GM19452 (cell line): Measurements from ENCODE around the gene CUL5.
"Not testable (repeated sequence)": the region's sequence is repeated elsewhere in the genome, so short reads cannot be mapped to it uniquely, and the experiment has no call there.

Source experiments
- ATAC-seq: cut with Tn5 transposase; IDR thresholded peaks from one replicate; pipeline ENCODE4 v1.9.1; 2021; ENCODE audit not compliant: unreplicated experiment

Gene CUL5

DNA sequence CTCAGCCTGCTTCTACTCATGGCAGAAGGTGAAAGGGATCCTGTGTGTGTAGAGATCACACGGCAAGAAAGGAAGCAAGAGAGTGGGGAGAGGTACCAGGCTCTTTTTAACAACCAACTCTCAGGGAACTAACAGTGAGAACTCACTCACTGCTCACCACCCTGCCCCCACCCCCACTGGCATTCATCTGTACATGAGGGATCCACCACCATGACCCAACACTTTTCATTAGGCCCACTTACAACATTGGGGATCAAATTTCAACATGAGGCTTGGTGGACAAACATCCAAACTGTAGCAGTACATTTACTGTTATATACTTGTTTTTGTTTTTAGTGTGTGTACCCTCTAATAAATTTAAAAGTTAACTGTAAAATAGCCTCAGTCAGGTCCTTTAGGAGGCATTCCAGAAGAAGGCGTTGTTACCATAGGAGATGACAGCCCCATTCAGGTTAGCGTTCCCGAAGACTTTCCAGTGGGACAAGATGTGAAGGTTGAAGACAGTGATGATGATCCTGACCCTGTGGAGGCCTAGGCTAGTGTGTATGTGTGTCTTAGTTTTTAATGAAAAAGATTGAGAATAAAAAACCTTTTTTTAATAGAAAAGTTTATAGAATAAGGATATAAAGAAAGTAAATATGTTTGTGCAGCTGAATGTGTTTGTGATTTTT, 11.3 kb downstream of the CUL5 start:
- no peak for ATAC-seq

- peak; percentile 82 for ATAC-seq
Measured at GRCh38 chr11:108025387-108026080, 16.8 kb downstream of the CUL5 start.

GRCh38 chr11:108027057-108027456, 18.4 kb downstream of the CUL5 start:
- no peak for ATAC-seq

GRCh38 chr11:108028822-108029441, 20.2 kb downstream of the CUL5 start:
- ATAC-seq: not testable (repeated sequence)

- not testable (repeated sequence) for ATAC-seq
Measured at GRCh38 chr11:108031604-108032003, 22.9 kb downstream of the CUL5 start.

- no peak for ATAC-seq
Measured at GRCh38 chr11:108032800-108033199, 24.1 kb downstream of the CUL5 start.

DNA sequence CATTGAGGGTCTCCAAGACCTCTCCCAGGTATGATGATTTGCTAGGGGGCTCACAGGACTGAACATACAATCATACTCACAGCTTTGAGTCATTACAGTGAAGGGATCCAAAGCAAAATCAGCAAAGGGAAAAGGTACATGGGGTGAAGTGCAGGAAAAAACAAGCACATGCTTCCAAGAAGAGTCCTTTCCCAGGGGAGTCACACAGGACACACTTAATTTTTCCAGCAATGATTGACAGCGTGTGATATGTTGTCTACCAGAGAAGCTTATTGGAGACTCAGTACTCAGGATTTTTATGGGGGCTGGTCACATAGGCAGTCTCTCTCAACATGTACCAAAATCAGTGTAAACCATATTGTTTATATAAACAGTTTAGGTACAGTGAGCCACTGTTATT, 25.3 kb downstream of the CUL5 start:
- ATAC-seq: no peak

- ATAC-seq: no peak
Measured at GRCh38 chr11:108034952-108035351, 26.3 kb downstream of the CUL5 start.

DNA sequence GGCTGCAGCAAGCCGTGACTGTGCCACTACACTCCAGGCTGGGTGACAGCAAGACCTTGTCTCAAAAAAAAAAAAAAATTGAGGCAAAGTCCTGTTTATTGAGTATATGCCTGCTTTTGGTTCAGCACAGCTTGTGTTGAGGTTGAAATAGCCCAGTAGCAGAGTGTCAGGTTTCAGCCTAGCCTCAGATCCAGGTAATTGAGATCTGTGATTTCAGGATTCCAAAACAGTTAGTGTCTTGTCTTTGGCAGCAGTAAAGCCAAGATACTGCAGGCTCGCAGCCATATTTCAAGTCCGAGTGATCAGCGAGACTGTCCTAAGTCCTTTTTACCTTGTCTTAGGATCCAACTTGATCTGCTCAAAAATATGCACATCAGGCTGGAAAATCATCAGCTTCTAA, 27.0 kb downstream of the CUL5 start:
- ATAC-seq: no peak

GRCh38 chr11:108037211-108037610, 28.5 kb downstream of the CUL5 start:
- ATAC-seq: no peak

- no peak for ATAC-seq
Measured at GRCh38 chr11:108037636-108038035, 28.9 kb downstream of the CUL5 start.

- ATAC-seq: no peak
Measured at GRCh38 chr11:108048269-108048668, 39.6 kb downstream of the CUL5 start.

DNA sequence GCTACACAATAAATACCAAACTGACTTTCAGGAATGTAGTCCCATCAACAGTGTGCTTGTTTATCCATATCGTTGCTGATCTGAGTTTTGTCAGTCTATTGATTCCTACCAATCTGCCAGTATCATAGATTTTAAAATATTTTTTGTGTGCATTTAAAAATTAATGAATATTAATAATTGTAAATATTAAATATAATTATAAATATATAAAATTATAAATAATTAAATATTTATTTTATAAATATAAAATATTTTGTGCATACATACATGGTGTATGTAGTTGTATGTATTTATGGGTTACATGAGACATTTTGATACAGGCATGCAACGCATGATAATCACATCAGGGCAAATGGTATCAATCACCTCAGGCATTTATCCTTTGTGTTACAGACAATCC, 53.6 kb downstream of the CUL5 start:
- no peak for ATAC-seq

GRCh38 chr11:108063410-108063809, 54.7 kb downstream of the CUL5 start:
- ATAC-seq: no peak

GRCh38 chr11:108069947-108070346, 61.2 kb downstream of the CUL5 start:
- ATAC-seq: peak; percentile 59

- ATAC-seq: no peak
Measured at GRCh38 chr11:108084811-108085210, 76.1 kb downstream of the CUL5 start.

DNA sequence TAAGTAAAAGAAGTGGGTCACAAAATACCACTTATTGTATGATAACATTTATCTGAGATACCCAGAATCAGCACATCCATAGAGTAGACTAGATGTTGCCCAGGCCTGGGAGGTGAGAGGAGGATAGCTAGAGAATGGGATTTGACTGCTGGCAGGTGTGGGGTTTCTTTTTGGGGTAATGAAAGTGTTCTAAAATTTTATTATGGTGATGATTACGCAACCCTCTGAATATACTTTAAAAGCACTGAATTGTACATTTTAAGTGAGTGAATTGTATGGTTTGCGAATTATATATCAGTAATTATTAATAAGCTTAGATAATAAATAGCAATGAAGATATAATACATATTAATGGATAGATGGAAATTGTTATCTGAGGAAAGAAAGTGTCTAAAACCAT, 77.0 kb downstream of the CUL5 start:
- no peak for ATAC-seq

DNA sequence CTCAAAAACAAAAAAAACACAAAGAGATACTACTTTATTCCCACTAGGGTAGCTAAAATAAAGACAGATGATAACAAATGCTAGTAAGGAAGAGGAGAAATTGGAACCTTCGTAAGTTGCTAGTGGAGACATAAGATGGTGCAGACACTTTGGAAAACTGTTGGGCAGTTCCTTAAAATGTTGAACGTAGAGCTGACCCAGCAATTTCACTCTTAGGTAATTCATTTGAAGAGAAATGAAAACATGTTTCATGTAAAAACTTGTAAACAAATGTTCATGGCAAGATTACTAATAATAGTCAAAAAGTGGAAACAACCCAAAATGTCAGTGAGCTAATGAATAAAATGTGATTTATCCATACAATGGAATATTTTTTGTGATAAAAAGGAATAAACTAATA, 83.4 kb downstream of the CUL5 start:
- ATAC-seq: no peak

DNA sequence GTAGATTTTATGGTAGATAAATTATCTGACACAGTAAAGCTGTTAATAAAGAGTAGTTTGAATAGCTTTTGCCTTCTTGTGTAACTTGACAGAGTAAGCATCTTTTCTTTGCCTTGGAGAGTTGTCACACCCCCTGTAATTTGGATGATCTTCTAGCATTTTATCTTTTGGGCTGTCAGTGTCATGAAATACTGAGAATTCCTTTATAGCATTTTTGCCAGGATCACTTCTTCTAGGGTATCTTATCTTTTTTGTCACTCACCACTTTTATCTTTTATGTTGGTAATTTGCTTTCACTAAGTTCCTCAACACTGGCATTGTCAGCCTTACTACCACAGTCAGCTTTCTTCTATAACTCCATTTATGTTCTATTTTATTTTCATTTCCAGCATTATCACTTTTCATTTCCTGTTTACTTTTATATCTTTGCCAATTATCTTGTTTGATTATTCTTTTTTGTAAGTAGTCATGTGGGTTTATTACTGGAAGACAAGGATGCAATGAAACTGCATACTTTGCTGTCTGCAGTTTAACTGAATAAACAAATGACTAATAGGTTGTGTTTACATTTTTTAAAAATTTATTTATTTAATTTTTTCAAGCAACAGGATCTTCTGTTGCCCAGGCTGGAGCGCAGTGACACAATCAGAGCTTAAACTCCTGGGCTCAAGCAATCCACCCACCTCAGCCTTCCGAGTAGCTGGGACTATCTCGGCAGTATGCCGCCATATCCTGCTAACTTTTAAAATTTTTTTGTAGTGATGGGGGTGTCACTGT, 84.6 kb downstream of the CUL5 start:
- no peak for ATAC-seq

- no peak for ATAC-seq
Measured at GRCh38 chr11:108097179-108097578, 88.5 kb downstream of the CUL5 start.

DNA sequence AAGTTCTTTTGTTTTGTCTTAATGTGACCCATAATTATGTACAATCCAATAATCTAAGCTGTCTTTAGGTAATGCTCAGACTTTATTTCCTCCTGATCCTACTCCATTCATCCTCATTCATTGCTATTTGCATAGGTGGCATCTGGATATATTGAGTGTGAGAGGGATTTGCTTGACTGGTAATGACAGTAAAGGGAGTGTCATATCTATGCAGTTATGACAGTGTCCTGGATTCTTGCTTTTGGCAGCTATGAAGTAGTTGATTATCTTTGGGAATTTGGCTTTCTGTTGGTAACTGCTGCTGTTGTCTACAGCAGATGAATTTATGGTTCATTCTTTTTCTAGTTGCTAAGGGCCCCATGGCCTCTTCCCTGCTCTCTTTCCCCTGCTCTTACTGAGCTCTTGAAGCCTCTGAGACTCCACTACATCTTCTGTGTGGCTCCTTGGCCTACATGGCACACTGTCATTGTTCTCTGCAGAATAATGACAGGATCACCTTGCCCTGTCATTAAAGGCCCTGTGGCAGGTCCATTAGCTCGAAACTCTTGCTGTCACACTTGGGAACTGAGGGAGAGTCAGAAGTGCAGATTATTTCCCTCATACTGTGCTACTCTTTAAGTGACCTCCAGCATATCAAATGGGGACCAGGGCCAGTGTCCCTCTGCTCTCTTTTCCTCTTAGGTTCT, 92.5 kb downstream of the CUL5 start:
- no peak for ATAC-seq
